Embryonic facial prominence (tissue), 1 donor: Measurements from ENCODE around the gene SMIM38.

Source experiments
- DNase-seq: peaks from one replicate; pipeline ENCODE4 v3.0.0-alpha.2; 2016; ENCODE audit errors: extremely low spot score

Gene SMIM38

DNA sequence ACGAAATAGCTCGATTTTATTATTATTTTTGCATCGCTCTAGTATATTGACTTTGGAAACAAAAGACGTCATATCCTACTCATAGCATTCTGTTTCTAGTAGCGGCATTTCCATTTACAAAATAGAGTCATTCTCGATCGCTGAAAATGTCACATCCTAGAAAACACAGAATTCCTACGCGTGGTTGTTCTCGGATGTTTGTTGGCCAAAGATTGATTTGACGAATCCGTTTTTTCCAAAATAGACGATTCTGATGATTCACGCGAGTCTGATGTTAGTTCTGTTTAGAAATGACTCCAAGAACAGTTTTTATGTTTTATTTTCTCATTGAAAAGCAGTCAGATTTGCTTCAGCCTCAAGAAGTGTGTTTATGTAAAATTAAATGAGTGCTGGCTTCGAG lies 47.6 kb downstream of the SMIM38 start:
- no peak for DNase-seq

DNA sequence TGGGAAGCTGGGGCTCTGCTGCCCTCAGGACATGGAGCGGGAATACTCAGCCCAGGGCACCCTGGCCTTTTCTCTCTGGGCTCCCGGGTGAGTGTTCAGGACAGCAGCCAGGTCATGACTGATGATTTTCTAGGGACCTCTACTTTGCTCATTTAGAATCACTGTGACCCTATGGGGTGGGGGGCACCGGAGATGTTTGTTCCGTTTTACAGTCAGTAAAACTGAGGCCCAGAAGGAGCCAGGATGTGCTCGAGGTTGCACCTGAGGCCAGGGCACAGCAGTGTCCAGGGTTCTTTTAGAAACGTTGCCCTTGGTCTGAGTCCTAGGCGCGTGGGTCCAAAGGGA lies 48.1 kb downstream of the SMIM38 start:
- DNase-seq = no peak

DNA sequence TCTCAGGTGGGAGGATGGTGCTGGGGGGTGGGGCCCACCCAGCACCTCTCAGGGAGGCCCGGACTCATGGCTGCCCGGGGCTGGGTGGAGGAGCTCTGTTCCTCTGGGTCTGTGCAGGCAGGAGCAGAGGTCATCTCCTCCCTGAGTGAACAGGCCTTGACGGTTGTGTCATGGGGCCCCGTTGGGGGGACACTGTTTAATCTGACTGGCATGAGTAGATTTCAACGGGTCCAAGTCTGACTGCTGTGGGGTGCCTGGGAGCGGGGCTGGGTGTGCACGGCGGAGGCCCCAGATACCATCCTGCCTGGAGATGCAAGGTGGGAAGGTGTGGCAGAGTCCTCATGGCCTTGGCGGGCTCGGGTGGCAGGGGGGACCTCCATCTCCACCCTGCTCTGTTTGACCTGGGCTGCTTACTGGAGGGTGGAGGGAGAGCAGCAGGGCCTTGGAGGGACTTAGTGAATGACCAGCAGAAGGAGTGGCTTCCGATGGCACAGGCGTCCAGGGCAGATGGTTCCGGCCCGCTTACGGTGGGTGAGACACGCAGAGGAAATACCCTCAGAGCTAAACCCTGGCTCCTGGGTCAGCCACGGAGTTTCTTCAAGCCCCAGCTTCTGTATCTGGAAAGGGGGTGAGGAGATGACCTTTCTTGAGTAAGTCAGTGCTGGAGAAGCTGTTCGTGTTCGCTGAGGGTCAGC lies 48.7 kb downstream of the SMIM38 start:
- no peak for DNase-seq

DNA sequence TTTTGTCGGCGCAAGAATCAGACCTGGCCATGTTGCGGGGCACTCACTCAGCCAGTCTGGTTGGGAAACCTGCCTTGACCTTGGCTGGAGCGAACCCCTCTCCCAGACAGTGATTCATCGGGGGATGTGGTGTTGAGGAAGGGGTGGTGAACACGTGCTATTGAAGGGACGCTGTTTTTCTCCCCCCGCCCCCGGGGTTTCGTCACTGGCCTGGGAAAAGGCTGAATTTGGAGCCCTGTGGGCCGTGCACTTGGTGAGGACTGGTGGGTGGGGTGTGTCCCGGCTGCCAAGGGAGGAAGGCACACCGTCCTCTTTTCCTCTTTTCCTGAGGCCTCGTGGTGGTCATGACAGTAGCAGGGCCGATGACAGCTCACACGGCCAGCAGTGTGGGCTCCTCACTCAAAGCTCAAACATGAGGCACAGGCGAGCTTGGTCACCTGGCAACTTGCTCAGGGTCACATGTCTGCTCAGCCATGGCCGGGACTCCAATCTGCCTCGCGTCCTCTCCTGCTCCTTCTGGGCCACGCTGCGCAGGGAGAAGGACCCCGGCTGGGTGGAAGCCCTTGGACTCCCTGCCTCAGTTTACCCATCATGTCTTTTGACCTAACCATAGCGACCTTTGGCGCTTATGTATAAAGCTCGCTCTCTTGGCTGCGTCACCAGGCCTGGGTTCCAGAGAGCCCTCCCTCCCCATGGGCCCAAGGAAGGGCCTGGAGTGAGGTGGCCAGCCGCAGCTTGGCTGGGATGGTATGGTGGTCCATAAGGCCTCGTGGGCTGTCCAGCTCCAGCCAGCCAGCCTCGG lies 49.4 kb downstream of the SMIM38 start:
- no peak for DNase-seq
